GM12801 (cell line): ENCODE results near the gene MTHFR.

ENCODE experiments used
- CTCF ChIP-seq: IDR thresholded peaks from one replicate; pipeline ENCODE4 v1.5.1; 2011; ENCODE audit warnings: control low read depth; ENCODE audit not compliant: insufficient read length; ENCODE audit errors: extremely low read depth

Gene MTHFR

GRCh38 chr1:11770011-11770410, 35.8 kb downstream of the MTHFR start:
- no peak for TF ChIP-seq CTCF

- TF ChIP-seq CTCF: no peak
Measured at GRCh38 chr1:11769274-11769673, 36.5 kb downstream of the MTHFR start.

- no peak for TF ChIP-seq CTCF
Measured at GRCh38 chr1:11768821-11769220, 36.9 kb downstream of the MTHFR start.

GRCh38 chr1:11767922-11768704, 37.7 kb downstream of the MTHFR start:
- no peak for TF ChIP-seq CTCF

- TF ChIP-seq CTCF: no peak
Measured at GRCh38 chr1:11766429-11766776, 39.4 kb downstream of the MTHFR start.

- TF ChIP-seq CTCF: no peak
Measured at GRCh38 chr1:11765661-11766428, 39.9 kb downstream of the MTHFR start.

- no peak for TF ChIP-seq CTCF
Measured at GRCh38 chr1:11764519-11764918, 41.2 kb downstream of the MTHFR start.
